IMR-90 (cell line): ENCODE data around the gene MARCHF9. TPM values are rescaled to one million over a fixed set of nuclear protein-coding genes. Genes with fewer than 3 reads are reported as not detected.

Source experiments
- ATAC-seq: fragments of 200-7000 bp; cut with Tn5 transposase; 2 replicates; pipeline ENCODE4 v1.9.1; 2020; ENCODE audit warnings: low read depth, mild to moderate bottlenecking, moderate library complexity
- BruUV-seq: library from RNA; stranded (reverse); fragments of 400-500 nt; replicated peaks from 2 replicates; lab custom pipeline; 2021; lab: Mats Ljungman, UMichigan
- CTCF ChIA-PET: fragments of 300-600 bp; formaldehyde crosslinking; extraction: SDS; loops from one replicate; lab custom pipeline; 2021; ENCODE audit warnings: antibody characterized with exemption; lab: Yijun Ruan, JAX
- POLR2A ChIA-PET: fragments of 300-600 bp; sonication (Branson Sonifier 250); formaldehyde crosslinking; loops from one replicate; lab custom pipeline; 2022; ENCODE audit warnings: antibody characterized with exemption; ENCODE audit not compliant: unreplicated experiment; lab: Charles Lee
- DNase-seq: peaks from one replicate; pipeline ENCODE4 v3.0.0; 2013
- H2AFZ ChIP-seq: replicated peaks from 2 replicates; pipeline ENCODE3; 2013; ENCODE audit warnings: low read length, mild to moderate bottlenecking; ENCODE audit not compliant: poor library complexity
- H2AK5ac ChIP-seq: 2 replicates; pipeline ENCODE4 v1.6.1; 2013; ENCODE audit warnings: low read depth, low read length, inconsistent platforms
- H2AK9ac ChIP-seq: replicated peaks from 2 replicates; pipeline ENCODE3; 2013; ENCODE audit warnings: mild to moderate bottlenecking, low read depth, low read length, moderate library complexity; ENCODE audit not compliant: poor library complexity
- H2BK120ac ChIP-seq: 2 replicates; pipeline ENCODE4 v1.6.1; 2013; ENCODE audit warnings: low read depth, low read length, inconsistent platforms
- H2BK15ac ChIP-seq: 3 replicates; pipeline ENCODE4 v1.6.1; 2013; ENCODE audit warnings: low read depth, low read length, inconsistent platforms
- H2BK20ac ChIP-seq: 2 replicates; pipeline ENCODE4 v1.6.1; 2013; ENCODE audit warnings: low read depth, mild to moderate bottlenecking, inconsistent platforms, low read length, moderate library complexity
- H2BK5ac ChIP-seq: 2 replicates; pipeline ENCODE4 v1.6.1; 2013; ENCODE audit warnings: mild to moderate bottlenecking, low read depth, low read length, inconsistent platforms; ENCODE audit not compliant: poor library complexity, severe bottlenecking
- H3K14ac ChIP-seq: replicated peaks from 2 replicates; pipeline ENCODE4 v1.6.1; 2013; ENCODE audit warnings: low read depth, low read length, inconsistent platforms
- H3K18ac ChIP-seq: 2 replicates; pipeline ENCODE4 v1.6.1; 2013; ENCODE audit warnings: low read depth, low read length, control low read depth
- H3K23ac ChIP-seq: 2 replicates; pipeline ENCODE4 v1.6.1; 2013; ENCODE audit warnings: low read depth, low read length, inconsistent platforms
- H3K27ac ChIP-seq: 2 replicates; pipeline ENCODE4 v1.5.1; 2013; ENCODE audit warnings: mild to moderate bottlenecking, control low read depth, low read length; ENCODE audit not compliant: insufficient read depth
- H3K27me3 ChIP-seq: 2 replicates; pipeline ENCODE4 v1.6.1; 2013; ENCODE audit warnings: low read length; ENCODE audit not compliant: control insufficient read depth, insufficient read depth
- H3K36me3 ChIP-seq: 2 replicates; pipeline ENCODE4 v1.6.1; 2013; ENCODE audit warnings: low read length, mixed read lengths; ENCODE audit not compliant: control insufficient read depth, insufficient read depth
- H3K4ac ChIP-seq: 2 replicates; pipeline ENCODE4 v1.6.1; 2013; ENCODE audit warnings: low read depth, low read length, inconsistent platforms
- H3K4me1 ChIP-seq: 2 replicates; pipeline ENCODE4 v1.6.1; 2013; ENCODE audit warnings: low read length, mixed read lengths; ENCODE audit not compliant: control insufficient read depth, insufficient read depth
- H3K4me2 ChIP-seq: 2 replicates; pipeline ENCODE4 v1.6.1; 2013; ENCODE audit warnings: low read depth, mild to moderate bottlenecking, control low read depth, low read length, moderate library complexity
- H3K4me3 ChIP-seq: 2 replicates; pipeline ENCODE4 v1.5.1; 2013; ENCODE audit warnings: low read depth, mild to moderate bottlenecking, control low read depth, low read length, moderate library complexity; ENCODE audit not compliant: insufficient read depth
- H3K56ac ChIP-seq: 2 replicates; pipeline ENCODE4 v1.6.1; 2013; ENCODE audit warnings: low read length, inconsistent platforms; ENCODE audit not compliant: insufficient read depth; ENCODE audit errors: extremely low read depth
- H3K79me1 ChIP-seq, 2 experiments: 2 replicates each; pipeline ENCODE4 v1.6.1; 2013; ENCODE audit warnings: low read length in 2 of 2, inconsistent platforms in 1 of 2, low read depth in 1 of 2
- H3K9ac ChIP-seq: 2 replicates; pipeline ENCODE4 v1.6.1; 2013; ENCODE audit warnings: low read depth, low read length, control low read depth
- H3K9me1 ChIP-seq: 2 replicates; pipeline ENCODE4 v1.6.1; 2013; ENCODE audit warnings: low read length, inconsistent platforms; ENCODE audit not compliant: insufficient read depth
- H3K9me3 ChIP-seq: 2 replicates; pipeline ENCODE4 v1.6.1; 2013; ENCODE audit warnings: low read length; ENCODE audit not compliant: control insufficient read depth, insufficient read depth
- H4K20me1 ChIP-seq: 2 replicates; pipeline ENCODE4 v1.6.1; 2013; ENCODE audit warnings: low read length, inconsistent platforms; ENCODE audit not compliant: insufficient read depth
- H4K5ac ChIP-seq: 2 replicates; pipeline ENCODE4 v1.6.1; 2013; ENCODE audit warnings: mild to moderate bottlenecking, low read depth, low read length, control low read depth
- H4K8ac ChIP-seq, 2 experiments: 2 replicates each; pipeline ENCODE4 v1.6.1; 2013; ENCODE audit warnings: low read depth in 2 of 2, low read length in 2 of 2, control low read depth in 1 of 2, inconsistent platforms in 1 of 2
- H4K91ac ChIP-seq: 2 replicates; pipeline ENCODE4 v1.6.1; 2013; ENCODE audit warnings: low read depth, low read length, inconsistent platforms; ENCODE audit not compliant: insufficient read depth
- BHLHE40 ChIP-seq: fragments of 150-350 bp; IDR thresholded peaks from 2 replicates; pipeline ENCODE4 v1.6.1; 2016; ENCODE audit warnings: mild to moderate bottlenecking, low read depth, low read length
- CEBPB ChIP-seq: IDR thresholded peaks from 2 replicates; pipeline ENCODE4 v1.6.1; 2012; ENCODE audit warnings: low read depth, low read length, improper control_type of control experiment
- CHD1 ChIP-seq: IDR thresholded peaks from 2 replicates; pipeline ENCODE4 v1.6.1; 2012; ENCODE audit warnings: low read depth, low read length, improper control_type of control experiment
- FOS ChIP-seq: fragments of 150-350 bp; IDR thresholded peaks from 2 replicates; pipeline ENCODE4 v1.6.1; 2016; ENCODE audit warnings: low read depth, low read length
- MAFK ChIP-seq: IDR thresholded peaks from 2 replicates; pipeline ENCODE4 v1.6.1; 2012; ENCODE audit warnings: low read depth, low read length, improper control_type of control experiment
- MAZ ChIP-seq: IDR thresholded peaks from 2 replicates; pipeline ENCODE4 v1.6.1; 2012; ENCODE audit warnings: low read depth, mild to moderate bottlenecking, low read length, improper control_type of control experiment, moderate library complexity, borderline replicate concordance
- MXI1 ChIP-seq: IDR thresholded peaks from 2 replicates; pipeline ENCODE4 v1.6.1; 2012; ENCODE audit warnings: low read depth, mild to moderate bottlenecking, low read length, moderate library complexity, borderline replicate concordance
- NFE2L2 ChIP-seq: fragments of 150-350 bp; IDR thresholded peaks from 2 replicates; pipeline ENCODE4 v1.6.1; 2016; ENCODE audit warnings: low read depth, mild to moderate bottlenecking, low read length
- POLR2A ChIP-seq: IDR thresholded peaks from 2 replicates; pipeline ENCODE4 v1.6.1; 2012; ENCODE audit warnings: mild to moderate bottlenecking, low read depth, low read length
- RAD21 ChIP-seq: IDR thresholded peaks from 2 replicates; pipeline ENCODE4 v1.6.1; 2012; ENCODE audit warnings: low read length, improper control_type of control experiment
- RCOR1 ChIP-seq: IDR thresholded peaks from 2 replicates; pipeline ENCODE4 v1.6.1; 2012; ENCODE audit warnings: mild to moderate bottlenecking, low read length, improper control_type of control experiment; ENCODE audit not compliant: insufficient replicate concordance
- RFX5 ChIP-seq: IDR thresholded peaks from 2 replicates; pipeline ENCODE4 v1.8.0; 2012; ENCODE audit warnings: low read depth, mild to moderate bottlenecking, low read length, moderate library complexity
- SMC3 ChIP-seq: fragments of 150-350 bp; IDR thresholded peaks from 2 replicates; pipeline ENCODE4 v1.6.1; 2016; ENCODE audit warnings: low read depth, mild to moderate bottlenecking, antibody characterized with exemption, low read length, moderate library complexity
- WGBS, 2 experiments: methylation state at CpG; one replicate each; pipeline versions ENCODE4 v1.1.5 to v1.1.7; 2013; ENCODE audit warnings: missing lambda C conversion rate in 2 of 2; ENCODE audit not compliant: insufficient read length in 1 of 2; ENCODE audit errors: extremely low coverage in 2 of 2; 5-methylcytosine and 5-hydroxymethylcytosine counted together
- dilution Hi-C: fragments of 300-500 bp; cut with HindIII; formaldehyde crosslinking; loops from one replicate; pipeline ENCODE4 v1.14.3; 2018; ENCODE audit warnings: low sequenced_read_pairs; ENCODE audit not compliant: unreplicated experiment
- in situ Hi-C: fragments of 300-500 bp; cut with MboI; formaldehyde crosslinking; loops from 3 replicates; pipeline ENCODE4 v1.14.3; 2019; ENCODE audit warnings: low sequenced_read_pairs, inconsistent platforms, mixed read lengths
- intact Hi-C: fragments of 100-400 bp; cut with micrococcal nuclease; formaldehyde crosslinking; loops from 2 replicates; pipeline ENCODE4 v1.10.0; 2022
- polyA plus RNA-seq, 3 experiments: library from polyadenylated mRNA; depleted of rRNA; stranded (reverse); fragments of >200 nt; gene quantifications; 2 replicates each; pipeline ENCODE4 v1.2.3, GENCODE V29; 2012; ENCODE audit warnings: low replicate concordance in 1 of 3
- total RNA-seq: library from RNA; depleted of rRNA; stranded (reverse); fragments of >200 nt; gene quantifications from 2 replicates; pipeline ENCODE4 v1.2.3, GENCODE V29; 2012
- TF ChIP-seq, protein P1 (sequence below): fragments of 150-350 bp; IDR thresholded peaks from 2 replicates; pipeline ENCODE4 v1.6.1; 2016; ENCODE audit warnings: low read depth, mild to moderate bottlenecking, low read length, moderate library complexity, borderline replicate concordance
- TF ChIP-seq, protein P2 (sequence below): fragments of 150-350 bp; IDR thresholded peaks from 2 replicates; pipeline ENCODE4 v1.6.1; 2017; ENCODE audit warnings: mild to moderate bottlenecking, antibody characterized with exemption, low read length, low read depth
- TF ChIP-seq, protein P3 (sequence below): conservative IDR thresholded peaks from 2 replicates; pipeline ENCODE4 v1.5.1; 2012; ENCODE audit warnings: mild to moderate bottlenecking, low read depth, low read length, improper control_type of control experiment

Gene MARCHF9
- total and polyA plus RNA-seq, 2 of the 4 experiments (the other 2 are of a cell fraction), result 1.1 to 5.4 TPM

DNA sequence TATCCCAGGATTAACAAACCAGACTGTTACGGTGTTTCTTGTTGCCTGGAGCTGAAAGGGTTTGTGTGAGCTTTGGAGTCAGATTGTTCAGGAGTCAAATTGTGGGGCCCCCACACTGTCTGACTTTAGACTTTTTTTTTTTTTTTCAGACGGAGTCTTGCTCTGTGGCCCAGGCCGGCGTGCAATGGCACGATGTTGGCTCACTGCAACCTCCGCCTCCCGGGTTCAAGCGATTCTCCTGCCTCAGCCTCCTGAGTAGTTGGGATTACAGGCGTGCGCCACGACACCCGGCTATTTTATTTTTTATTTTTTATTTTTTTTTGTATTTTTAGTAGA lies 28.5 kb downstream of the MARCHF9 start:
- Histone ChIP-seq H3K79me1 (peaks cover 14 to 24% of the 10 kb centered on the region in 2 experiments; a peak in 3 of 4 replicates), H4K5ac (no peak overlapping the region), H3K36me3 (peaks cover 11% of the 10 kb centered on the region), H3K18ac (no peak overlapping the region), H3K14ac (no peak overlapping the region), H2BK120ac (no peak overlapping the region), H3K9me3 (no peaks in the 10 kb centered on the region), H4K8ac (peak overlapping the region in 1 of 2 experiments; percentile 96; a peak in 1 of 4 replicates), H3K4me3 (peak overlapping the region; percentile 94), H3K9ac (peak overlapping the region; percentile 92), H2AK5ac (no peak overlapping the region), H2BK20ac (no peak overlapping the region), H4K91ac (no peak overlapping the region), H3K27me3 (no peaks in the 10 kb centered on the region), H3K27ac (no peak overlapping the region), H3K4ac (no peak overlapping the region), H4K20me1 (no peaks in the 10 kb centered on the region), H2AFZ (no peak overlapping the region), H2BK15ac (no peak overlapping the region), H3K9me1 (no peaks in the 10 kb centered on the region), H3K4me1 (0 out of 2 replicates have a peak, but pooled peaks cover 2% of the 10 kb centered on the region), H2AK9ac (peak overlapping the region; percentile 94), H3K56ac (0 out of 2 replicates have a peak overlapping the region, but pooled peaks have one; percentile 72), H2BK5ac (no peak overlapping the region), H3K4me2 (peak overlapping the region; percentile 98), H3K23ac (peak overlapping the region; percentile 8; the same call in 1 of the 2 replicates)
- TF ChIP-seq NFE2L2 (no peak), MAFK (no peak), CHD1 (no peak), CEBPB (no peak), MXI1 (no peak), RFX5 (no peak), RCOR1 (no peak), BHLHE40 (no peak), SMC3 (no peak), RAD21 (no peak), FOS (no peak), POLR2A (no peak), MAZ (no peak)
- TF ChIP-seq, protein P1, sequence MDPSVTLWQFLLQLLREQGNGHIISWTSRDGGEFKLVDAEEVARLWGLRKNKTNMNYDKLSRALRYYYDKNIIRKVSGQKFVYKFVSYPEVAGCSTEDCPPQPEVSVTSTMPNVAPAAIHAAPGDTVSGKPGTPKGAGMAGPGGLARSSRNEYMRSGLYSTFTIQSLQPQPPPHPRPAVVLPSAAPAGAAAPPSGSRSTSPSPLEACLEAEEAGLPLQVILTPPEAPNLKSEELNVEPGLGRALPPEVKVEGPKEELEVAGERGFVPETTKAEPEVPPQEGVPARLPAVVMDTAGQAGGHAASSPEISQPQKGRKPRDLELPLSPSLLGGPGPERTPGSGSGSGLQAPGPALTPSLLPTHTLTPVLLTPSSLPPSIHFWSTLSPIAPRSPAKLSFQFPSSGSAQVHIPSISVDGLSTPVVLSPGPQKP, result no peak
- TF ChIP-seq, protein P2, sequence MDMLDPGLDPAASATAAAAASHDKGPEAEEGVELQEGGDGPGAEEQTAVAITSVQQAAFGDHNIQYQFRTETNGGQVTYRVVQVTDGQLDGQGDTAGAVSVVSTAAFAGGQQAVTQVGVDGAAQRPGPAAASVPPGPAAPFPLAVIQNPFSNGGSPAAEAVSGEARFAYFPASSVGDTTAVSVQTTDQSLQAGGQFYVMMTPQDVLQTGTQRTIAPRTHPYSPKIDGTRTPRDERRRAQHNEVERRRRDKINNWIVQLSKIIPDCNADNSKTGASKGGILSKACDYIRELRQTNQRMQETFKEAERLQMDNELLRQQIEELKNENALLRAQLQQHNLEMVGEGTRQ, result no peak
- TF ChIP-seq, protein P3, sequence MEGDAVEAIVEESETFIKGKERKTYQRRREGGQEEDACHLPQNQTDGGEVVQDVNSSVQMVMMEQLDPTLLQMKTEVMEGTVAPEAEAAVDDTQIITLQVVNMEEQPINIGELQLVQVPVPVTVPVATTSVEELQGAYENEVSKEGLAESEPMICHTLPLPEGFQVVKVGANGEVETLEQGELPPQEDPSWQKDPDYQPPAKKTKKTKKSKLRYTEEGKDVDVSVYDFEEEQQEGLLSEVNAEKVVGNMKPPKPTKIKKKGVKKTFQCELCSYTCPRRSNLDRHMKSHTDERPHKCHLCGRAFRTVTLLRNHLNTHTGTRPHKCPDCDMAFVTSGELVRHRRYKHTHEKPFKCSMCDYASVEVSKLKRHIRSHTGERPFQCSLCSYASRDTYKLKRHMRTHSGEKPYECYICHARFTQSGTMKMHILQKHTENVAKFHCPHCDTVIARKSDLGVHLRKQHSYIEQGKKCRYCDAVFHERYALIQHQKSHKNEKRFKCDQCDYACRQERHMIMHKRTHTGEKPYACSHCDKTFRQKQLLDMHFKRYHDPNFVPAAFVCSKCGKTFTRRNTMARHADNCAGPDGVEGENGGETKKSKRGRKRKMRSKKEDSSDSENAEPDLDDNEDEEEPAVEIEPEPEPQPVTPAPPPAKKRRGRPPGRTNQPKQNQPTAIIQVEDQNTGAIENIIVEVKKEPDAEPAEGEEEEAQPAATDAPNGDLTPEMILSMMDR, result no peak
- ATAC-seq (no peak), DNase-seq (no peak)
- POLR2A ChIA-PET, result interaction anchor here (0.9 kb wide), 1 partner anchor 11 kb away, joined by 4 read pairs; no protein-coding TSS in a partner anchor
- no CpG with 5 or more reads among the region's 12 CpGs for WGBS, 2 experiments
- CTCF ChIA-PET, result interaction anchor here (0.6 to 0.9 kb wide), 4 partner anchors 14 to 1868 kb away, joined by 3 to 6 read pairs (median 4); no protein-coding TSS in a partner anchor
- dilution Hi-C loops, result no loop called here
- intact Hi-C loops, result no loop called here
- no TSS peak for BruUV-seq
- in situ Hi-C loops, result no loop called here
